SHP77 treated with DMSO at 0.1 percent for 48 hours (cell line): ENCODE data around the gene TTC9B.
A peak's percentile ranks its signal among the peaks of the same experiment; 100 is the strongest.
"Not testable (repeated sequence)": the region's sequence is repeated elsewhere in the genome, so short reads cannot be mapped to it uniquely, and the experiment has no call there.

Experiments
- DNase-seq: peaks from one replicate; lab custom pipeline; 2025; lab: John Stamatoyannopoulos, UW

TTC9B gene

GRCh38 chr19:40232949-40233810 lies 15.0 kb upstream of the TTC9B start:
- DNase-seq: no peak

- no peak for DNase-seq
These were observed 14.3 kb upstream of the TTC9B start for GRCh38 chr19:40232479-40232878.

GRCh38 chr19:40231544-40232424 lies 13.6 kb upstream of the TTC9B start:
- no peak for DNase-seq

- no peak for DNase-seq
These were observed 12.9 kb upstream of the TTC9B start for GRCh38 chr19:40231057-40231456.

GRCh38 chr19:40229926-40230417 lies 11.8 kb upstream of the TTC9B start:
- no peak for DNase-seq

GRCh38 chr19:40229484-40229883 lies 11.3 kb upstream of the TTC9B start:
- no peak for DNase-seq

GRCh38 chr19:40228863-40229262 lies 10.7 kb upstream of the TTC9B start:
- no peak for DNase-seq

- no peak for DNase-seq
These were observed 10.2 kb upstream of the TTC9B start for GRCh38 chr19:40228346-40228745.

GRCh38 chr19:40225440-40226305 lies 7.5 kb upstream of the TTC9B start:
- DNase-seq: no peak

GRCh38 chr19:40224342-40225150 lies 6.4 kb upstream of the TTC9B start:
- DNase-seq: no peak

GRCh38 chr19:40223135-40223822 lies 5.1 kb upstream of the TTC9B start:
- no peak for DNase-seq

- DNase-seq: peak; percentile 86
These were observed 3.9 kb upstream of the TTC9B start for GRCh38 chr19:40221858-40222619.

GRCh38 chr19:40220674-40221073 lies 2.5 kb upstream of the TTC9B start:
- no peak for DNase-seq

GRCh38 chr19:40219721-40220276 lies 1.6 kb upstream of the TTC9B start:
- peak; percentile 32 for DNase-seq

GRCh38 chr19:40219029-40219428 lies 845 bp upstream of the TTC9B start:
- DNase-seq: not testable (repeated sequence)

GRCh38 chr19:40217027-40217810 lies 965 bp downstream of the TTC9B start:
- no peak for DNase-seq

- DNase-seq: no peak
These were observed 1.5 kb downstream of the TTC9B start for GRCh38 chr19:40216777-40217026.

GRCh38 chr19:40216013-40216776 lies 2.0 kb downstream of the TTC9B start:
- no peak for DNase-seq
